Progenitor cell of endocrine pancreas (in vitro differentiated cells): ENCODE measurements around the gene GALT. TPM values are rescaled to one million over a fixed set of nuclear protein-coding genes. Genes with fewer than 3 reads are reported as not detected.
A peak's percentile ranks its signal among the peaks of the same experiment; 100 is the strongest.

Experiments
- DNase-seq: peaks from one replicate; pipeline ENCODE4 v3.0.0; 2021; ENCODE audit warnings: low spot score; ENCODE audit not compliant: unreplicated experiment
- H3K27ac Mint-ChIP-seq: 2 replicates; pipeline ENCODE4 v1.8.0; 2021; ENCODE audit warnings: mild to moderate bottlenecking, moderate library complexity, mixed read lengths
- H3K27me3 Mint-ChIP-seq: 2 replicates; pipeline ENCODE4 v1.8.0; 2021; ENCODE audit warnings: mixed read lengths
- H3K36me3 Mint-ChIP-seq: 2 replicates; pipeline ENCODE4 v1.8.0; 2022; ENCODE audit warnings: mixed read lengths; ENCODE audit not compliant: insufficient read depth
- H3K4me1 Mint-ChIP-seq: 2 replicates; pipeline ENCODE4 v1.8.0; 2021; ENCODE audit warnings: low read depth, mixed read lengths
- H3K4me3 Mint-ChIP-seq: 2 replicates; pipeline ENCODE4 v1.8.0; 2021; ENCODE audit warnings: low read depth, mild to moderate bottlenecking, moderate library complexity, mixed read lengths
- H3K9me3 Mint-ChIP-seq: 2 replicates; pipeline ENCODE4 v1.8.0; 2021; ENCODE audit warnings: low read depth, mixed read lengths
- long read RNA-seq: library from polyadenylated mRNA; unstranded; transcript quantifications from one replicate; pipeline ENCODE4 v2.0.0, GENCODE V29; 2020
- total RNA-seq: library from RNA; stranded (reverse); gene quantifications from 2 replicates; pipeline ENCODE4 v1.2.1, GENCODE V29; 2021
- TF ChIP-seq, protein P1 (sequence below): fragments of 200-600 bp; sonication (generic); IDR thresholded peaks from one replicate; pipeline ENCODE4 v1.5.0; 2021; ENCODE audit warnings: antibody characterized with exemption, mild to moderate bottlenecking; ENCODE audit not compliant: unreplicated experiment

GALT gene
- 82.5 and 85.6 TPM in 2 replicates for total RNA-seq
- long read RNA-seq, transcript GALT-201 (11 exons, 1,768 nt), result major isoform, 23 of 152 reads
- long read RNA-seq, partial matches to known transcripts, result 37 of 152 reads
- long read RNA-seq, other reads (novel, unspliced or antisense), result 85 of 152 reads

DNA sequence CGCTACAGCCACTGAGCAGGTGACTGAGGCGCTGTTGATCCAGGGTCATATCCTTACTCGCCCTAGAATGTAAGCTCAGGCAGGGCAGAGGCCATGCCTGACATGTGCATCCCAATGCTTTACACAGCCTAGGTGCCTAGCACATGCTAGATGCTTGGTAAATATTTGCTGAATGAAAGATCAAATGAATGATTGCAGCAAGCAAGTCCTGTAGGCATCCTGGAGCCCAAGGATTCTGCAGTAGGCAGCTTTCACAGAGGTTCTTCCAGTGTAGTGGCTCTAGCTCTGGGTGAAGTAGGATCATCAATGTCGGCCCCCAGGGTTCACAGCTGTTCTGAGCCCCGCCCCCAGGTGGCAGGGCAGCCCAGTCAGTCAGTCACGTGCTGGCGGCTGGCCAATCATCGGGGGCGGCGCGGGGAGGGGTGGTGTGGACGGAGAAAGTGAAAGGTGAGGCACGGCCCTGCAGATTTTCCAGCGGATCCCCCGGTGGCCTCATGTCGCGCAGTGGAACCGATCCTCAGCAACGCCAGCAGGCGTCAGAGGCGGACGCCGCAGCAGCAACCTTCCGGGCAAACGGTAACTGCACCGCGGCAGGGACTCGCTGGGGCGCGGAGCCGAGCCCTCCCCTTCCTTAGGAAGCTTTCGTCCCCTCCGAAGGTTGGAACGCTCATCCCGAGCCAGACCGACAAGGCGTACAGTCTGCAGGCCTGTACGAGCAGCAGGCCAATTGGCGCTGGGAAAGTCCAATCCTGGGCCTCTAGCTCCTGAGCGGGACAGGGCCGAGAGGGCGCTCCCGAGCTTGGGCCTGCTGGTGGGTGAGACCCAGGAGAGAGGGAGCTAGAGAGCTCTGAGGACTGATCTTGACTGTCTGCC is at the start of gene GALT:
GALT (plus strand) TSS at position 465 of the 873 bp plus-strand sequence; CDS start at position 495, 30 bp downstream.
- peak within 1 kb of the TSS; percentile 84 for H3K4me3 Mint-ChIP-seq

DNA sequence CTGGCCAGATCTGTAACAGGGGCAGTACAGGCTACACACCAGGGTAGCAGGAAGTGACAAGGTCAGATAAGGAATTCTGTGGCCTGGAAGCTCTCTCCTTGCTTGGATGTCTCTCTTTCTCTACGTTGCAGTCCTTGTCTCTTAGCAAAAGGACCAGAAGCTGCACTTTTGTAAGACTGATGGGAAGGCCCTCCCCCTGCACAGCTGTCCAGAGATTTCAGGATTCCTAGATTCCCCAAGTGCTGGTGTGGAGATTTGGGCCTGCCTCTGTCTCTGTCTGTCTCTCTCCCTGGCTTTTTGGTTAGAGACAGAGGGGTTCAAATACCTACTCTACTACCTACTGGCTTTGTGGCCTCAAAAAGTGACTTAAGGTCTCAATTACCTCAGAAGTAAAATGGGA is 46.9 kb upstream of the GALT start:
- Mint-ChIP-seq H3K27me3 (peaks cover 58% of the 10 kb centered on the region), H3K36me3 (no peaks in the 10 kb centered on the region), H3K4me1 (no peaks in the 10 kb centered on the region), H3K27ac (no peak overlapping the region), H3K9me3 (no peaks in the 10 kb centered on the region), H3K4me3 (no peak overlapping the region)
- TF ChIP-seq, protein P1, sequence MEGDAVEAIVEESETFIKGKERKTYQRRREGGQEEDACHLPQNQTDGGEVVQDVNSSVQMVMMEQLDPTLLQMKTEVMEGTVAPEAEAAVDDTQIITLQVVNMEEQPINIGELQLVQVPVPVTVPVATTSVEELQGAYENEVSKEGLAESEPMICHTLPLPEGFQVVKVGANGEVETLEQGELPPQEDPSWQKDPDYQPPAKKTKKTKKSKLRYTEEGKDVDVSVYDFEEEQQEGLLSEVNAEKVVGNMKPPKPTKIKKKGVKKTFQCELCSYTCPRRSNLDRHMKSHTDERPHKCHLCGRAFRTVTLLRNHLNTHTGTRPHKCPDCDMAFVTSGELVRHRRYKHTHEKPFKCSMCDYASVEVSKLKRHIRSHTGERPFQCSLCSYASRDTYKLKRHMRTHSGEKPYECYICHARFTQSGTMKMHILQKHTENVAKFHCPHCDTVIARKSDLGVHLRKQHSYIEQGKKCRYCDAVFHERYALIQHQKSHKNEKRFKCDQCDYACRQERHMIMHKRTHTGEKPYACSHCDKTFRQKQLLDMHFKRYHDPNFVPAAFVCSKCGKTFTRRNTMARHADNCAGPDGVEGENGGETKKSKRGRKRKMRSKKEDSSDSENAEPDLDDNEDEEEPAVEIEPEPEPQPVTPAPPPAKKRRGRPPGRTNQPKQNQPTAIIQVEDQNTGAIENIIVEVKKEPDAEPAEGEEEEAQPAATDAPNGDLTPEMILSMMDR, result no peak
- no peak for DNase-seq

More for the DNA sequence above, at the start of gene GALT:
- Mint-ChIP-seq H3K36me3 (peaks cover 8% of the 10 kb centered on the region), H3K9me3 (no peaks in the 10 kb centered on the region), H3K27ac (peak within 1 kb of the TSS; percentile 92), H3K27me3 (no peaks in the 10 kb centered on the region), H3K4me1 (peaks cover 29% of the 10 kb centered on the region)
- DNase-seq, result peak; percentile 95
- TF ChIP-seq, protein P1, result peak; percentile 43

DNA sequence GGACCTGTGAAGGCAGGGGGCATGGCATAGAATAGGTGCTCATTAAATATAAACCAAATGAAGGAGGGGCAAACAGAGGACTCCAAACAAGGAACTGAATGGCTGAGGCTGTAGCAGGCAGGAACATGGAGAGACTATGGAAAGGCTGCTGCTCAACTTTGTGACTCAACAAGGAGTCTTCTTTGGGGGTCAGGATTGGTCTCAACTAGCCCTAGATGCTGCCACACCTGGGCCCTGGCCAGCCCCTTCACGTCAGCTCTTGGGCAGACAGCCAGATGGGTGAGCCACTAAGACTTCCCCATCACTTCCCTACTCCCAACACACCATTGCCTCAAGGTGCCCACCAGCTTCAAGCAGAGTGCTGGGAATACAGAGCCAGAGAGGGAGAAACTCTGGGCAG is 45.6 kb upstream of the GALT start:
- no peak overlapping the region for H3K27ac Mint-ChIP-seq
- H3K27me3 Mint-ChIP-seq, result peaks cover 63% of the 10 kb centered on the region
- H3K4me1 Mint-ChIP-seq, result no peaks in the 10 kb centered on the region
- no peaks in the 10 kb centered on the region for H3K36me3 Mint-ChIP-seq
- TF ChIP-seq, protein P1, result no peak
- H3K9me3 Mint-ChIP-seq, result no peaks in the 10 kb centered on the region
- no peak for DNase-seq
- no peak overlapping the region for H3K4me3 Mint-ChIP-seq

DNA sequence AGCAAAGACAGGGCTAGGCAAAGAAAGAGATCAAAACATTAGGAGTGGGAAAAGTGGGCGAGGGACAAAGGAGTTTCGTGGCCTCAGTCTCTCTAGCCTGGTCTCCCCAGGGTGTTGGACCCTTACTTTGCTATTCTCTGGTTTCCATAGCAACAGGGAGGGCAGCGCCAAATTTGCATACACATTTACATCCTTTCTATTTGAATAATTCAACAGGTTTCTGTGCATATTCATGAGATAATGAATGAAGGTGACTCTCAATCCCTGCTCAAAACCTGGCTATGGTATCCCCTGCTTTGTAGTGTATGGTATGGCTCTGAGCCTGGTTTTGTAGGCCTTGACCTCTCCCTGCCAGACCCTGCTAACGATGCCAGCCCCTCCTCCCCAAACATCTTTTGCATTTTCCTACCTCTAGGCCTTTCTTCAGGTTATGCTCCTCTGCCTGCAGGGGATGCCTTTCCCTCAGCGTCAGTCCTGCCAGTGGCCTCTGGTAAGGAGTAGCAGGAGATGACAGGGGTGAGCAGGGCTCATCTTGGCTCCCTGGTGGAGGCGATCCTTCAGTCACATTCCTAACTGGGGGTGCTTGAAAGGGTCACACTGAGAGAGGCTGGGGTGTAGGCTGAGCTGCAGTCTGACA is 44.4 kb upstream of the GALT start:
- peaks cover 53% of the 10 kb centered on the region for H3K27me3 Mint-ChIP-seq
- no peak overlapping the region for H3K4me3 Mint-ChIP-seq
- no peaks in the 10 kb centered on the region for H3K9me3 Mint-ChIP-seq
- no peaks in the 10 kb centered on the region for H3K4me1 Mint-ChIP-seq
- TF ChIP-seq, protein P1, result no peak
- H3K27ac Mint-ChIP-seq, result no peak overlapping the region
- no peak for DNase-seq
- H3K36me3 Mint-ChIP-seq, result no peaks in the 10 kb centered on the region

DNA sequence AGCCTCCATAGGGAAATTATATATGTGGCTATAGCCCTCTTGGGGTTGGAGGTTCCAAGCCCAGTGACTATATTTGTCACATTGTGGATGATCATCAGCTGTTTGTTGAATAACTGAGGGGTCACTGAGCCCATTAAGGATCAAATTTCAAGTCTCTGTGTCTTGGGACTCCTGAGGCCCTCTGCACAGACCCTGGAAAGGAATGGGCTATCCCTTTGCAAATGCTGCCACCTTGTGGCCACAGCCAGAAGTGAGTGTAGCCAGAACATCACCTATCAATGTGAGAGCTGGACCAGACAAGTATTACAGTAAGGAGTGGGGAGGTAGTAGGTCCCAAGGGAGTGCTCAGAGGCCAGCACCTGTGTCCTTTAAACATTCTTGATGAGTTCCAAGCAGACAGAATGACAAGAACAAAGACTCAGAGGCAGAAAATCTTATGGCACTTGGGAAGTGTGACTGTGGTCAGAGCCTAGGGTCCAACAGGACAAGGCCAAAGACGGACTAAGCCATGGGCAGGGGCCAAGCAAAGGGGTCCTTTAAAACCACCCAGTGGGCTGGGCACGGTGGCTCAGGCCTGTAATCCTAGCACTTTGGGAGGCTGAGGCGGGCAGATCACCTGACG is 42.8 kb upstream of the GALT start:
- peaks cover 43% of the 10 kb centered on the region for H3K27me3 Mint-ChIP-seq
- H3K4me3 Mint-ChIP-seq, result no peak overlapping the region
- no peaks in the 10 kb centered on the region for H3K9me3 Mint-ChIP-seq
- peak; percentile 85 for DNase-seq
- H3K36me3 Mint-ChIP-seq, result no peaks in the 10 kb centered on the region
- TF ChIP-seq, protein P1, result peak; percentile 97
- H3K4me1 Mint-ChIP-seq, result no peaks in the 10 kb centered on the region
- no peak overlapping the region for H3K27ac Mint-ChIP-seq
